Left kidney (tissue), 2 donors: ENCODE measurements around the gene SLC25A48. TPM values are rescaled to one million over a fixed set of nuclear protein-coding genes. Genes with fewer than 3 reads are reported as not detected.
"Not testable (repeated sequence)": the region's sequence is repeated elsewhere in the genome, so short reads cannot be mapped to it uniquely, and the experiment has no call there.

Source experiments
- DNase-seq: peaks from one replicate; pipeline ENCODE4 v3.0.0-alpha.2; 2013
- polyA plus RNA-seq: library from polyadenylated mRNA; unstranded; fragments of 120-200 nt; gene quantifications from one replicate; pipeline ENCODE4 v1.2.1, GENCODE V29; 2013; ENCODE audit not compliant: insufficient read length

The SLC25A48 gene
- polyA plus RNA-seq, 1 donor: 4.1 TPM

DNA sequence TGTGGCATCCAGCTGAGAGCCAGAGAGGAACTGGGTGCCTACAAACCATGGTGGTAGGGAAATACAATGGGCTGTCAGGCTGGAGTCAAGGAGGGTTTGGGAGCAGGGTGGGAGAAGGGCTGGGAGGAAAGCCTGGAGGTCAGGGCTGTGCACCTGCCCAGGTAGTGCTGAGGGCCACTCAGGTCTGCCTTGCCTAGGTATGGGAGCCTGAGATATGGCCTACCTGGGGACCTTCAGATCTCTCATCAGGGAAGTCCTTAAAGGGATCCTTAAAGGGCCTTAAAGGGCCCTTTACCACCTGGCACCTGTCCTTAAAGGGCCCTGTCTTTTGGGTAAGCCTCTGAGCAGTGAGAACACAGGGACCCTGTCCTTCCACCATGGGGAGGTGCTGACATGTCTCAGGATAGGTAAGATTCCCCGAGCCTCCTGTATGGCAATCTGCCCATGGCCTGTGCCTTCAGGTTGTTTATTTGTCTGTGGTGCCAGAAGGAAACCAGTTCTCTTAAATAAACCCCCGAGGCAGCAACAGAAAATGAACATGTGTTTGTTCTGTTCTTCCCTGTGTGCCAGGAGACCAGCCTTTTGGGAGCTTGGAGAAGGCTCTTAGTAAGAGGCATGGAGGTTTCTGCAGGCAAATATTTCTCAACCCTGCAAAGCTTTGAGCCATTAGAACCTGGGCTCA lies 23.3 kb downstream of the SLC25A48 start:
- DNase-seq: no peak

- not testable (repeated sequence) for DNase-seq
Measured at GRCh38 chr5:135859186-135859585, 24.7 kb downstream of the SLC25A48 start.

GRCh38 chr5:135859641-135860040 lies 25.2 kb downstream of the SLC25A48 start:
- no peak for DNase-seq

GRCh38 chr5:135861641-135862040 lies 27.2 kb downstream of the SLC25A48 start:
- DNase-seq: no peak

- DNase-seq: no peak
Measured at GRCh38 chr5:135862086-135862485, 27.6 kb downstream of the SLC25A48 start.

- no peak for DNase-seq
Measured at GRCh38 chr5:135862744-135863143, 28.3 kb downstream of the SLC25A48 start.

GRCh38 chr5:135864503-135865435 lies 30.3 kb downstream of the SLC25A48 start:
- no peak for DNase-seq

- no peak for DNase-seq
Measured at GRCh38 chr5:135866016-135866415, 31.6 kb downstream of the SLC25A48 start.

DNA sequence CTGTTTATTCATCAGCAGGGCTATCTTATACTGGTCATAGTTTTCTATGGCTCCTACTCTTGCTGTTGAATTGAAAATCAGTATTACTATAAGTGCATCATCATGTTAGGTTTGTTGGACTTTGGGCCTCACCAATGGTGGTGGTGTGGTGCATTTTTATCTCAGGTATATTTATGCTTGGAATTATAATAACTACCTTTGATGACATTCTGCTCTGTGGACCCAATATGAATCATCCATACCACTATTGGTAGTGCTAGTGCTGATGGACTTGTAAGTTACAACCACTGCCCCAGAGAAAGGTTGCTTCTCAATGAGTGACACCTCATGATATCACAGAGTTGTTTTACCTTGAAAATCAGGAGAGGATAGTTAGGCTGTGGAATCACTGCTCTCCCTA lies 33.1 kb downstream of the SLC25A48 start:
- DNase-seq: no peak

- DNase-seq: no peak
Measured at GRCh38 chr5:135868681-135869080, 34.2 kb downstream of the SLC25A48 start.

- DNase-seq: no peak
Measured at GRCh38 chr5:135869276-135869675, 34.8 kb downstream of the SLC25A48 start.

GRCh38 chr5:135869935-135870334 lies 35.5 kb downstream of the SLC25A48 start:
- no peak for DNase-seq

DNA sequence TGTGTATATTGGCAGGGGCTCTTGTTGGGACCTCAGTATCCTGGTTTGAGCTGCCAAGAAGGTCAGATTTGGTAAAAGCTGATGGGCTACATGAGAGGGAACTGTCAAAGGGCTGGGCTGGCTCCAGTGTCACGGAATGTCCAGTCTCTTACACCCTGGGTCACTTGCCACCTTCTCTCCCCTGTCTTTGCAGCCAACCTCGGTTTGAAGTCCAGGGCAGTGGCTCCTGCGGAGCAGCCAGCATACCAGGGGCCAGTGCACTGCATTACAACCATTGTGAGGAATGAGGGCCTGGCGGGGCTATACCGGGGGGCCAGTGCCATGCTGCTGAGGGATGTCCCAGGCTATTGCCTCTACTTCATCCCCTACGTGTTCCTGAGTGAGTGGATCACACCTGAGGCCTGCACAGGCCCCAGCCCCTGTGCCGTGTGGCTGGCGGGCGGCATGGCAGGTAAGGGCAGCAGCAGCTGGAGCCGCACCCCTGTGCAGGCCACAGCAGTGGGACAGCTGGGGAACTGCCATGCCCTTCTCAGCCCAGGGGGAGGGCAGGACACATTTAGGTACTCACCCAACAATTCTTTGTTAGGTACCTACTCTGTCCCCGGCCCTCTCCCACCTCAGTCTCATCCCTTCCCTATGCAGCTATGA lies 36.9 kb downstream of the SLC25A48 start:
- DNase-seq: no peak

- DNase-seq: no peak
Measured at GRCh38 chr5:135873831-135874230, 39.4 kb downstream of the SLC25A48 start.

DNA sequence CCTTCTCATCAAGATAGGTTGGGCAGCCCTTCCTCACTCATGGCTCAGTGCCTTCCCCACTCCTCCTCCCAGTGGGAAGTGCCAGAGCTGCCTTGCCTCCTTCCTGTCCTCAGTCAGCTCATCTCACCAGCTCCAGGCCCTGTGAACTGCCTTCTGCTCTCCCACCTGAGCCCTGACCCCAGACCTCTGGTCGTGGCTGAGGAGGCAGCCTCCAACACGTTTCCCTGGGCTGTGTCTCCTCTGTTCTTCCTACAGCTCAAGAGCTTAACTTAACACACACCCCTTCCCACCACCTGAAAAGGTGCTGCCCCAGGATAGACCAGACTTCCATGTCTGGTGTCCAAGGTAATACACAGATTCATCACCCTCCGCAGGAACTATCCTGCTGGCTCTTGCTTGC lies 40.0 kb downstream of the SLC25A48 start:
- no peak for DNase-seq

- DNase-seq: no peak
Measured at GRCh38 chr5:135875567-135875966, 41.1 kb downstream of the SLC25A48 start.

DNA sequence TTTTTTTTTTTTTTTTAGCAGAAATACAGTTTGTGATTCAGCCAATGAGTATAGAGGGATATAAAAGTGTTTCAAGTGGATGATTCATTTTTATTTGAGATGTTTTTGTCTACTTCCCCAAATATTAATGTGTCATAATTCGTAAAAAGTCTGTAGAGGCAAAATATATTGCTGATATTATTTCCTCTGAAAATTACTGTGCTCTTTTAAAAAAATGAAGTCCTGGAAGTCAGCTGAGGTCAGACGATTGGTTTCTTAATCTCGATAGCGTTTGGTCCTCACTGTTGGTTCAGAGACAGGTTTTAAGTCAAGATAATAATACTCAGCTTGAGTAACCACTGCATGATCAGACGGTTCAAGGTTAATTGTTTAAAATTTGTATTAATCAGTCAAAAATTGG lies 41.7 kb downstream of the SLC25A48 start:
- DNase-seq: no peak

DNA sequence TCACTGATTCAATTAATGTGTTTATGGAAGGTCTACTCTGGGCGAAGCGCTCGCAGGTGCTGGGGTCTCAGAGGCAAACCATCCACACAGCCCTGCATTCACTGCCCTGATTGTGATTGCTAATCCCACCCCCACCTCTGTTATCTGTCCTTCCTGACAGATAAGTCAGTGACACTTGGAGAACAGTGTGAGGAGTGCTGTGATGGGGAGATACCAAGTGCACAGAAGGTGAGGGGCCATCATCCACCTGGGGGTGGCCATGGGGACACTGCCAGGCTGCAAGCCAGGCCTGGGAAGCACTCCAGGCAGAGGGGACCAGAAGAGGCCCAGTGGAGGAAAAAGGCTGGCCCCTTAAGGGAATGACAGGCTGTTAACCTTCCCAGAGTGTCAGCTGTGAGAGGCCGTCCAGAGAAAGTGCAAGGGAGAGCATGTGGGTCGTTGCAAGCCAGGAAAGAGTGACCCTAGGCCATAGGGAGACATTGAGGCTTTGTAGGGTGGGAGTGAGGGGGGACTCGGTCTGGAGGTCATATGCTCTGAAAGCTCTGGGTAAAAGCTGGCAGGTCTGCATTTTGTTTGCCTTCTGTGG lies 43.2 kb downstream of the SLC25A48 start:
- DNase-seq: no peak

DNA sequence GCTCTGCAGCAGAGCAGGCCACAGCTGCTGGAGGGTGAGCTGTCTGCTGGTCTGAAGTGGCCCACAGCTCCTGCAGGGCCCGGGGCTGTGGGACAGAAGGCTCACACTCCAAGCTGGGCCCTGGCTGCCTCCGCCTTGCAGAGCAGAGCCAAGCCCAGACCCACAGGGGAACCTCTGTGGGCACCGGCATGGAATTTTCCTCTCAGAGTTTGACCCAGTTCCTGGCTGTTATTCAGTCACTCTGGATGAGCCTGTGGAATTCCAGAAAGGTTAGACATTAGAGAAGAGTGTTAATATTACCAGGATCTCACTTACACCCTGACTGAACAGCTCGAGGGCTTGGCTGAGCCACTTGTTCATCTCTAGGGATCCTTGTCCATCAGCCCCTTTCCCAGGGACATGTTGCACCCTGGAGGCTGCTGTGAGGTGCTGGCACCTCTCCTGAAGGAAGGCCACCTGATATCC lies 43.7 kb downstream of the SLC25A48 start:
- no peak for DNase-seq

DNA sequence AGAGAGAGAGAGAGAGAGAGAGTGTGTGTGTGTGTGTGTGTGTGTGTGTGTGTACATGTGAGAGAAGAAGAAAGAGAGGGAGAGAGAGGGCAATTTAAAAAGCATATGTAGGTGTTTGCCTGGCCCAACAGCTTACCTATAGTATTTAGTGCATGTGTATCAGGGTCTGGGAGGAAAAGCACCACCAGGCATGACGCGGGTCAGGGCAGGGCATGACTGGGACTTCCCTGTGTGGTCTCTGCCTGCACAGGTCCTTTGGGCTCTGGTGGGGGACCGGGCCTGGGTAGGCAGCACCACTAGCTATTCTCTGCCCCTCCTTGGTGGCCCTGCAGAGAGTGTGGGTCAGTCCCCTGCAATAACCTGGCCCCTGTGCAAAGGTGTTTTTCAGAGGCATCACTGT lies 45.1 kb downstream of the SLC25A48 start:
- DNase-seq: no peak

DNA sequence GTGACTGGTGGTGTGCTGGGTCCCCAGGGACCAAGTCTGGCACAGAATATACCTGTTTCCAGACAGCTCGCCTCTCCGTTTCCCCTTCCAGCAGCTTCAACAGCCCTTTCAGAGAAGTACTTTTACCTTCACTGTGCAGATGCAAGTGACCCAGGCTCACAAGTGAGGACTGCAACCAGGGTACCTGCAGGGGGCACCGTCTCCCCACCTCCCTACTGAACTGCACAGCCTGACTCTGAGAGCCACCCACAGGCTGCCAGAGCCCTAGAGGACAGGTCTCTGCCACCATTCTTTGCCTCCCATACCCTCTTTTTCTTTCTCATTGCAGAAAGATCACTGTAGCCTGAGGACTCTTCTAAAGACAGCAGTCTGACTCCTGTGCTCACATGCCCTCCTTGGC lies 45.8 kb downstream of the SLC25A48 start:
- DNase-seq: no peak

- DNase-seq: no peak
Measured at GRCh38 chr5:135880801-135881200, 46.3 kb downstream of the SLC25A48 start.
